ENCODE measurements around the gene SOD1. TPM values are rescaled to one million over a fixed set of nuclear protein-coding genes. Genes with fewer than 3 reads are reported as not detected.

The SOD1 gene
- total RNA-seq, 4 donors from 2014 or later: 237 to 410 (median 328) TPM

DNA sequence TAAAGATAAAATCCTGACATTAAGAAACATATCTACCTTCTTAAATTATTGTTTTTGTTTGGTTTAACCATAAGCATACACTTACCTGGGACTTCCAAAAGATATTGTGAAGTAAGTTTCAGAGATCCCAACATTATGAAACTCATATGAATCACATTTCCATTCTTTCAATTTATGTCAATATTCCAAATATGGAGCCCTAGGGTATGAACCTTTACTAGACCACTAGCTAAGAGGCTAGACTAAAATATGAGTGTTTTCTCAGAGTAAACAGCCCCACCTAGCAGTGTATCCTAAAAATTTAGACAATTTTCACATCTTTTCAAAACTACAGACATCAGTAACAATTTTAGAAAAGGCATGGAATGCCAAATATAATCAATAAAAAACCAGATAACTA lies 48.0 kb downstream of the SOD1 start:
- TF ChIP-seq, protein P1, sequence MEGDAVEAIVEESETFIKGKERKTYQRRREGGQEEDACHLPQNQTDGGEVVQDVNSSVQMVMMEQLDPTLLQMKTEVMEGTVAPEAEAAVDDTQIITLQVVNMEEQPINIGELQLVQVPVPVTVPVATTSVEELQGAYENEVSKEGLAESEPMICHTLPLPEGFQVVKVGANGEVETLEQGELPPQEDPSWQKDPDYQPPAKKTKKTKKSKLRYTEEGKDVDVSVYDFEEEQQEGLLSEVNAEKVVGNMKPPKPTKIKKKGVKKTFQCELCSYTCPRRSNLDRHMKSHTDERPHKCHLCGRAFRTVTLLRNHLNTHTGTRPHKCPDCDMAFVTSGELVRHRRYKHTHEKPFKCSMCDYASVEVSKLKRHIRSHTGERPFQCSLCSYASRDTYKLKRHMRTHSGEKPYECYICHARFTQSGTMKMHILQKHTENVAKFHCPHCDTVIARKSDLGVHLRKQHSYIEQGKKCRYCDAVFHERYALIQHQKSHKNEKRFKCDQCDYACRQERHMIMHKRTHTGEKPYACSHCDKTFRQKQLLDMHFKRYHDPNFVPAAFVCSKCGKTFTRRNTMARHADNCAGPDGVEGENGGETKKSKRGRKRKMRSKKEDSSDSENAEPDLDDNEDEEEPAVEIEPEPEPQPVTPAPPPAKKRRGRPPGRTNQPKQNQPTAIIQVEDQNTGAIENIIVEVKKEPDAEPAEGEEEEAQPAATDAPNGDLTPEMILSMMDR (IDR thresholded peaks at IDR 0.05; ENCODE audit: low read depth): no peak

DNA sequence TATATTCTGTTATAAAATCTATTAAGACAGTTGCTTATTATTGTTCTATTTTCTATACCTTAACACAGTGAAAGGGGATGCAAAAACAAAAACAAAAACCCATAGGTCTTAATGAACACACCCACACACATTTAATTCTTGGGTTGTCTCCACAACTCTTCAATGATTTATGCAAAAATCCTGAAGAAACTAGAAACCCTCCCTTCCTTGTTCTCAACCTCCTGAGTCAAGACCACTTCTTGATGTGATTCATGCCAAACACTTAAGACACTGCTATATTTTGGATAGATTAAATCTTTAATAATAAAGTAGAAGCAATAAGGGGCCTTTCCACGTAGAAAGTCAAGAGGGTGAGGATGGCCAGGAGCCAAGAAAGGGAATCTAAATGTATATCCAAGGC lies 49.0 kb downstream of the SOD1 start:
- TF ChIP-seq, protein P1 (IDR thresholded peaks at IDR 0.05; ENCODE audit: low read depth): no peak

DNA sequence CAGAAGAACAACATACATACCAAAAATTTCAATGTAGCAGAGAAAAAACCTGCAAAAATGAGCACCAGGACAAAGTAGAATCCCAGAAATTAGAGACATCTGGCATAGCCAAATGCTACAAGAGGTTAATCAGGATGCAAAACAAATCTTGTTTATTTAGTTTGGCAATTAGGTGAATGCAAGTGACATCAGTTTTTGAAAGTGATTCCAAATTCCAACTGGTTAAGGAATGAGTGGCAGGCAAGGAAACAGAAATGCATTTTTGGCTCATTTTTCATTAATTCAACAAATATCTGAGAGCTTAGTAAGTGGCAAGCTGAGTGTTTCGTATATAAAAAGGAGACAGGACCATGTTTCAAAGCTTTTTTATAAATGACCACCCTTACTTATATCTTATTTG lies 51.1 kb downstream of the SOD1 start:
- TF ChIP-seq, protein P1 (IDR thresholded peaks at IDR 0.05; ENCODE audit: low read depth): no peak

GRCh38 chr21:31711326-31711725 lies 51.8 kb downstream of the SOD1 start:
- TF ChIP-seq, protein P1 (IDR thresholded peaks at IDR 0.05; ENCODE audit: low read depth): no peak

- TF ChIP-seq, protein P1 (IDR thresholded peaks at IDR 0.05; ENCODE audit: low read depth): no peak
Observed at GRCh38 chr21:31711745-31712285, 52.3 kb downstream of the SOD1 start.

GRCh38 chr21:31713115-31713514 lies 53.6 kb downstream of the SOD1 start:
- TF ChIP-seq, protein P1 (IDR thresholded peaks at IDR 0.05; ENCODE audit: low read depth): no peak

DNA sequence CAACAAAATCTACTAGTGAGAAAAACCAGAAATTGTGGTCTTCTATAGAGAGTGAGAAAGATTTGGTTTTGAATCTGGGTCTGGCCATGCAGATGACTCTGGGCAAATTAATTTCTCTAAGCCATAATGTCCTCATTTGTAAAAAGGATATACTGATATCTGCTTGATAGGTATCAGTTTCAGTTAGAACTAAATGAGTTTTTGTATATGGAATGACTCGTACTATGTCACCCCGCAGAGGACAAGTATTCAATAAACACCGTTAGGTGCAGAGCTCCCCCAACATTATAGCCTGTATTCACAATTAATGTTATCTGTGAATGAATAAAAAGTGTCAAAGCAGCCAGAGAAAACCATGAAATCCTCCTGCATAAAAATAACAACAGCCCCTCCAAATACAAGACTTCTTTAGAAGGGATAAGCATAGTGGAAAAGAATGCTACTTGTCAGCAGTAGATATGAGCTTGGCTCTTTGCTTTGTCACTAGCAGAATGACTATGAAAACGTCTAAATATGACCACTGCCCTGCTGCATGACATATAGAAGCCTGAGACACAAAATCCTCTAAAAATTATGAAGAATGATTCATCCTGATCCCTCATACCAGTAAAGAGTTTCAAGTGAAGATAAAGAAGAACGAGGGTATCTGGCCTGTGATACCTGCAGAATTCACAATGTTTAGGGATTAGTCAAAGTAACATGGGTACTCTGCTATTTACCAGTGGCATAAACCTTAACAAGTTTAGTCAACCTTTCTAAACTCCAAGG lies 54.7 kb downstream of the SOD1 start:
- TF ChIP-seq, protein P1 (IDR thresholded peaks at IDR 0.05; ENCODE audit: low read depth): no peak

All from subcutaneous adipose tissue (tissue), 4 donors.